ENCODE results near the gene DENND4B. TPM values are rescaled to one million over a fixed set of nuclear protein-coding genes. Genes with fewer than 3 reads are reported as not detected.
A peak's percentile ranks its signal among the peaks of the same experiment; 100 is the strongest.

Gene DENND4B
- total RNA-seq, 4 donors from 2014 or later: 18.4 to 31.1 (median 20.5) TPM

GRCh38 chr1:153959454-153959853 lies 12.9 kb upstream of the DENND4B start:
- TF ChIP-seq CTCF (IDR thresholded peaks at IDR 0.05) (no peak), POLR2A (IDR thresholded peaks at IDR 0.05) (no peak)
- no peak overlapping the region for H3K4me3 ChIP-seq (ENCODE audit: low read depth, poor library complexity, severe bottlenecking)
- intact Hi-C loops (cut with DNase I; ENCODE audit: low total_unique reads): no loop called here
- DNase-seq (ENCODE audit: low spot score in 2 of 2): no peak
- 58 to 77% methylated on average over 3 of the region's 3 CpGs for WGBS, 2 donors

- H3K4me3 ChIP-seq (ENCODE audit: low read depth, poor library complexity, severe bottlenecking): no peak overlapping the region
- WGBS, 2 donors: 14% methylated on average over 4 of the region's 4 CpGs
- no peak for TF ChIP-seq POLR2A (IDR thresholded peaks at IDR 0.05)
- no peak for TF ChIP-seq CTCF (IDR thresholded peaks at IDR 0.05)
- intact Hi-C loops (cut with DNase I; ENCODE audit: low total_unique reads): no loop called here
- no peak for DNase-seq (ENCODE audit: low spot score in 2 of 2)
Observed at GRCh38 chr1:153958961-153959260, 12.4 kb upstream of the DENND4B start.

GRCh38 chr1:153958111-153958960 lies 11.8 kb upstream of the DENND4B start, which contains the start of gene CRTC2:
Gene CRTC2 (minus strand): TSS chr1:153958612. CDS start chr1:153958497, 115 bp downstream.
- intact Hi-C loops (cut with DNase I; ENCODE audit: low total_unique reads): no loop called here
- TF ChIP-seq POLR2A (IDR thresholded peaks at IDR 0.05) (peak in 1 of 2 donors; percentile 66), CTCF (IDR thresholded peaks at IDR 0.05) (no peak)
- DNase-seq (ENCODE audit: low spot score in 2 of 2): peak; percentile 99 to 100

GRCh38 chr1:153957744-153958110 lies 11.2 kb upstream of the DENND4B start:
- DNase-seq (ENCODE audit: low spot score in 2 of 2): no peak
- WGBS, 2 donors: 0 to 1% methylated on average over 13 of the region's 13 CpGs
- H3K4me3 ChIP-seq (ENCODE audit: low read depth, poor library complexity, severe bottlenecking): peak overlapping the region; percentile 87
- intact Hi-C loops (cut with DNase I; ENCODE audit: low total_unique reads): no loop called here
- TF ChIP-seq CTCF (IDR thresholded peaks at IDR 0.05) (no peak), POLR2A (IDR thresholded peaks at IDR 0.05) (no peak)

More at GRCh38 chr1:153958111-153958960, 11.8 kb upstream of the DENND4B start, which contains the start of gene CRTC2:
- H3K4me3 ChIP-seq (ENCODE audit: low read depth, poor library complexity, severe bottlenecking): peak within 1 kb of the TSS; percentile 87
- 0 to 1% methylated on average over 69 to 71 of the region's 75 CpGs for WGBS, 2 donors

- H3K4me3 ChIP-seq (ENCODE audit: low read depth, poor library complexity, severe bottlenecking): peak overlapping the region; percentile 87
- intact Hi-C loops (cut with DNase I; ENCODE audit: low total_unique reads): no loop called here
- WGBS, 2 donors: 22 to 31% methylated on average over 6 of the region's 6 CpGs
- no peak for DNase-seq (ENCODE audit: low spot score in 2 of 2)
- TF ChIP-seq POLR2A (IDR thresholded peaks at IDR 0.05) (no peak), CTCF (IDR thresholded peaks at IDR 0.05) (no peak)
Observed at GRCh38 chr1:153956997-153957715, 10.6 kb upstream of the DENND4B start.

Data from lower leg skin (tissue), 4 donors.